GM12878 (cell line): ENCODE data around the gene MIEF1. TPM values are rescaled to one million over a fixed set of nuclear protein-coding genes. Genes with fewer than 3 reads are reported as not detected.

Experiments used
- ATAC-seq: fragments of 200-7000 bp; cut with Tn5 transposase; 3 replicates; pipeline ENCODE4 v1.9.1; 2020; ENCODE audit warnings: mild to moderate bottlenecking, moderate library complexity
- BruUV-seq: library from RNA; stranded (reverse); fragments of 400-500 nt; replicated peaks from 2 replicates; lab custom pipeline; 2021; lab: Mats Ljungman, UMichigan
- CTCF ChIA-PET: fragments of 300-600 bp; sonication (Branson Sonifier 250); formaldehyde crosslinking; extraction: SDS; loops from one replicate; lab custom pipeline; 2021; ENCODE audit warnings: inconsistent platforms; lab: Yijun Ruan, JAX
- POLR2A ChIA-PET: fragments of 350-600 bp; formaldehyde crosslinking; extraction: SDS; loops from one replicate; lab custom pipeline; 2021; ENCODE audit warnings: inconsistent platforms; lab: Charles Lee
- RAD21 ChIA-PET: fragments of 300-600 bp; sonication (Branson Sonifier 250); formaldehyde crosslinking; loops from one replicate; lab custom pipeline; 2023; ENCODE audit warnings: antibody characterized with exemption; ENCODE audit not compliant: unreplicated experiment; lab: Charles Lee
- SMC1A ChIA-PET: fragments of 300-600 bp; sonication (Branson Sonifier 250); formaldehyde crosslinking; loops from one replicate; lab custom pipeline; 2023; ENCODE audit not compliant: unreplicated experiment, uncharacterized antibody; lab: Charles Lee
- DNase-seq: peaks from one replicate; pipeline ENCODE4 v3.0.0-alpha.2; 2011; ENCODE audit warnings: low read depth, low spot score
- FAIRE-seq: peaks from 3 replicates; lab custom pipeline; 2011; peaks lifted over from hg19 to GRCh38; lab: Jason Lieb, UNC
- H2AFZ ChIP-seq: 2 replicates; pipeline ENCODE4 v1.6.0; 2011; ENCODE audit warnings: low read depth, low read length, control low read depth; ENCODE audit not compliant: control insufficient read depth
- H3K27ac ChIP-seq: 2 replicates; pipeline ENCODE4 v1.5.1; 2011; ENCODE audit warnings: control low read depth; ENCODE audit not compliant: control insufficient read depth, insufficient read depth
- H3K27me3 ChIP-seq, 2 experiments: replicated peaks in 1 of 2; 2 replicates each; pipeline versions ENCODE4 v1.6.0 to v1.6.1; 2011; ENCODE audit warnings: low read length in 1 of 2; ENCODE audit not compliant: control insufficient read depth in 2 of 2, insufficient read depth in 2 of 2
- H3K36me3 ChIP-seq, 2 experiments: 2 replicates each; pipeline ENCODE4 v1.5.1; 2011; ENCODE audit warnings: low read length in 1 of 2; ENCODE audit not compliant: control insufficient read depth in 2 of 2, insufficient read depth in 2 of 2
- H3K4me1 ChIP-seq: 2 replicates; pipeline ENCODE4 v1.6.1; 2011; ENCODE audit warnings: mild to moderate bottlenecking, low read length, moderate library complexity, mixed read lengths; ENCODE audit not compliant: control insufficient read depth, insufficient read depth
- H3K4me2 ChIP-seq: 2 replicates; pipeline ENCODE4 v1.6.0; 2011; ENCODE audit warnings: control low read depth; ENCODE audit not compliant: control insufficient read depth, insufficient read depth
- H3K4me3 ChIP-seq: fragments of 200-600 bp; sonication (generic); 2 replicates; pipeline ENCODE4 v1.5.1; 2016
- H3K79me2 ChIP-seq: 2 replicates; pipeline ENCODE4 v1.6.0; 2011; ENCODE audit warnings: low read length; ENCODE audit not compliant: control insufficient read depth, insufficient read depth
- H3K9ac ChIP-seq: 2 replicates; pipeline ENCODE4 v1.8.0; 2011; ENCODE audit warnings: low read length, control low read depth, mixed read lengths; ENCODE audit not compliant: control insufficient read depth, insufficient read depth
- H3K9me3 ChIP-seq: replicated peaks from 3 replicates; pipeline ENCODE4 v1.5.1; 2011; ENCODE audit warnings: mild to moderate bottlenecking, low read length; ENCODE audit not compliant: control insufficient read depth, insufficient read depth
- H4K20me1 ChIP-seq: 2 replicates; pipeline ENCODE4 v1.6.0; 2011; ENCODE audit not compliant: control insufficient read depth, insufficient read depth
- SPI1 ChIP-seq: IDR thresholded peaks from 2 replicates; pipeline ENCODE4 v1.6.1; 2011; ENCODE audit warnings: low read depth, mild to moderate bottlenecking, low read length, moderate library complexity, borderline replicate concordance; ENCODE audit not compliant: insufficient read depth
- WGBS: methylation state at CpG from one replicate; pipeline ENCODE4 v1.1.6; 2016; ENCODE audit warnings: low lambda C conversion rate; ENCODE audit not compliant: insufficient replicate concordance, insufficient coverage; ENCODE audit errors: missing lambda C conversion rate; 5-methylcytosine and 5-hydroxymethylcytosine counted together
- in situ Hi-C: fragments of 300-500 bp; cut with MboI; formaldehyde crosslinking; loops from 9 replicates; pipeline ENCODE4 v1.14.3; 2018; ENCODE audit warnings: mixed read lengths
- intact Hi-C: fragments of 100-400 bp; cut with micrococcal nuclease; formaldehyde crosslinking; loops from one replicate; pipeline ENCODE4 v1.14.2; 2022; ENCODE audit not compliant: unreplicated experiment
- polyA plus RNA-seq, 11 experiments: library from polyadenylated mRNA; depleted of rRNA in 4 of 11; unstranded in 6 of 11; stranded (reverse) in 5 of 11; fragments of >200 nt; fragmentation: Nextera tagmentation in 4 of 11; fragmentation: Illumina TruSeq in 1 of 11; extraction: Ambion mirVana in 4 of 11; extraction: Trizol in 1 of 11; gene quantifications; 1 replicate in 1 of 11; 2 replicates in 10 of 11; pipeline versions ENCODE4 v1.2.1 to v1.2.3, GENCODE V29; 2011 to 2016; ENCODE audit warnings: inconsistent platforms in 2 of 11, missing spikeins in 2 of 11, low read depth in 1 of 11
- total RNA-seq, 4 experiments: library from RNA; depleted of rRNA in 3 of 4; stranded (reverse); fragments of >200 nt in 3 of 4; fragmentation: Illumina TruSeq in 1 of 4; extraction: Trizol in 1 of 4; gene quantifications; 2 replicates each; pipeline versions ENCODE4 v1.2.1 to v1.2.3, GENCODE V29; 2013 to 2021
- TF ChIP-seq, protein P1 (sequence below): fragments of 450-650 bp; IDR thresholded peaks from 2 replicates; pipeline ENCODE4 v1.6.1; 2017; ENCODE audit warnings: mild to moderate bottlenecking

Gene MIEF1
- total and polyA plus RNA-seq, 10 of the 15 experiments (the other 5 are each of a cell fraction or from before 2014, with no cell fraction given), result 12.4 to 52.3 (median 29.3) TPM

- H3K4me3 ChIP-seq, result no peak overlapping the region
- no peaks in the 10 kb centered on the region for H3K9me3 ChIP-seq
- FAIRE-seq (no peak), DNase-seq (no peak), ATAC-seq (no peak)
- RAD21 ChIA-PET, result interaction anchor here (0.7 to 0.9 kb wide), 3 partner anchors 28 to 55 kb away, joined by 3 to 5 read pairs (median 3); partner anchors contain the start of gene ATF4
- BruUV-seq, result no TSS peak
- no peaks in the 10 kb centered on the region for H4K20me1 ChIP-seq
- H2AFZ ChIP-seq, result no peak overlapping the region
- CTCF ChIA-PET, result interaction anchor here (0.7 to 15.7 kb wide), 6 partner anchors 10 to 101 kb away, joined by 3 to 372 read pairs (median 14); partner anchors contain the start of genes ATF4, MIEF1 and RPS19BP1
- in situ Hi-C loops, result loop anchor here (5.0 kb wide), 1 partner anchor 550 kb away; no protein-coding TSS in a partner anchor
- H3K27ac ChIP-seq, result no peak overlapping the region
- peaks cover 2% of the 10 kb centered on the region; the same call in 1 of the 2 replicates for H3K79me2 ChIP-seq
- H3K4me1 ChIP-seq, result peaks cover 7% of the 10 kb centered on the region; the same call in 1 of the 2 replicates
- POLR2A ChIA-PET, result interaction anchor here (0.5 kb wide), 1 partner anchor 153 kb away, joined by 3 read pairs; no protein-coding TSS in a partner anchor
- intact Hi-C loops, result loop anchor here (5.0 kb wide), 1 partner anchor 545 kb away; no protein-coding TSS in a partner anchor
- H3K4me2 ChIP-seq, result no peak overlapping the region
- WGBS, result 90% methylated on average over 3 of the region's 3 CpGs
- SMC1A ChIA-PET, result interaction anchor here (1.0 to 3.1 kb wide), 5 partner anchors 10 to 93 kb away, joined by 3 to 21 read pairs (median 15); partner anchors contain the start of genes MIEF1 and TAB1
- TF ChIP-seq SPI1, result no peak
- TF ChIP-seq, protein P1, sequence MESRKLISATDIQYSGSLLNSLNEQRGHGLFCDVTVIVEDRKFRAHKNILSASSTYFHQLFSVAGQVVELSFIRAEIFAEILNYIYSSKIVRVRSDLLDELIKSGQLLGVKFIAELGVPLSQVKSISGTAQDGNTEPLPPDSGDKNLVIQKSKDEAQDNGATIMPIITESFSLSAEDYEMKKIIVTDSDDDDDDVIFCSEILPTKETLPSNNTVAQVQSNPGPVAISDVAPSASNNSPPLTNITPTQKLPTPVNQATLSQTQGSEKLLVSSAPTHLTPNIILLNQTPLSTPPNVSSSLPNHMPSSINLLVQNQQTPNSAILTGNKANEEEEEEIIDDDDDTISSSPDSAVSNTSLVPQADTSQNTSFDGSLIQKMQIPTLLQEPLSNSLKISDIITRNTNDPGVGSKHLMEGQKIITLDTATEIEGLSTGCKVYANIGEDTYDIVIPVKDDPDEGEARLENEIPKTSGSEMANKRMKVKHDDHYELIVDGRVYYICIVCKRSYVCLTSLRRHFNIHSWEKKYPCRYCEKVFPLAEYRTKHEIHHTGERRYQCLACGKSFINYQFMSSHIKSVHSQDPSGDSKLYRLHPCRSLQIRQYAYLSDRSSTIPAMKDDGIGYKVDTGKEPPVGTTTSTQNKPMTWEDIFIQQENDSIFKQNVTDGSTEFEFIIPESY, result no peak
- TF ChIP-seq, all 136 proteins: peak for 0
- Histone ChIP-seq H3K9ac (no peak overlapping the region), H3K27me3 (no peaks in the 10 kb centered on the region), H3K36me3 (peaks cover 3 to 23% of the 10 kb centered on the region in 2 experiments)
These were observed 9.9 kb upstream of the MIEF1 start for GRCh38 chr22:39492186-39492585.
